Stimulated activated memory B cell treated with anti-CD40 and anti-IgM and Interleukin-4, amounts not matched to agents 10 μg/mL and 1 μg/mL and 100 μg/mL, for 72 hours (primary cell): Measurements from ENCODE around the gene GRN.
"Not testable (repeated sequence)": the region's sequence is repeated elsewhere in the genome, so short reads cannot be mapped to it uniquely, and the experiment has no call there.

Experiments used
- ATAC-seq: fragments of 150-1000 bp; cut with Tn5 transposase; 2 replicates; pipeline ENCODE4 v1.10.0; 2021
- H3K27ac Mint-ChIP-seq: one replicate; pipeline ENCODE4 v1.8.0; 2022; ENCODE audit warnings: mild to moderate bottlenecking, mixed read lengths
- H3K27me3 Mint-ChIP-seq: one replicate; pipeline ENCODE4 v1.8.0; 2022; ENCODE audit warnings: mixed read lengths
- H3K36me3 Mint-ChIP-seq: one replicate; pipeline ENCODE4 v1.8.0; 2022; ENCODE audit warnings: mixed read lengths
- H3K4me1 Mint-ChIP-seq: one replicate; pipeline ENCODE4 v1.8.0; 2022; ENCODE audit warnings: mixed read lengths
- H3K4me3 Mint-ChIP-seq: one replicate; pipeline ENCODE4 v1.8.0; 2022; ENCODE audit warnings: mild to moderate bottlenecking, moderate library complexity, mixed read lengths
- H3K9me3 Mint-ChIP-seq: one replicate; pipeline ENCODE4 v1.8.0; 2022; ENCODE audit warnings: mixed read lengths

GRN gene

DNA sequence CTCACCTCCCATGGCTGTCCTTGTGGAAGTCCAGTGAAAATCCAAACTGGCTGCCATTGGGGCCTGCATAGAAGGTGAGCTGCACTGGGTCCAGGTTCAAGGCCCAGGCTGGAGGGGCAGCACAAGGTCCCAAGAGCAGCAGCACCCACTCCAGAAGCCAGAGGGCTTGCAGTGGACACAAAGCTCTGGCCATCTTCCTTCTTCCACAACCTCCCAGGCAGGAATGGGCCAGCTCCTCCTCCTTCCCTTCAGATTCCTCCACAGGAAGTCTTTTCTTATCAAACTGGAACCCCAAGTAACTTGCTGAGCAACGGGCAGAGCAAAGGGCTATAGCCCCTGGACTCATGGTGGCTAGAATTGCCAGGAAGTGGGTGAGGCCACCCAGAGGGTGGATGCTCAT is 44.2 kb downstream of the GRN start, which contains the start of gene ITGA2B:
ITGA2B (minus strand) TSS at position 369 of the 400 bp plus-strand sequence; CDS start at position 193, 176 bp downstream.
- ATAC-seq, result no peak
- H3K9me3 Mint-ChIP-seq, result peaks cover 5% of the 10 kb centered on the region
- H3K4me1 Mint-ChIP-seq, result peaks cover 32% of the 10 kb centered on the region
- H3K36me3 Mint-ChIP-seq, result no peaks in the 10 kb centered on the region
- no peak within 1 kb of the TSS for H3K27ac Mint-ChIP-seq
- H3K4me3 Mint-ChIP-seq, result no peak within 1 kb of the TSS
- H3K27me3 Mint-ChIP-seq, result peaks cover 47% of the 10 kb centered on the region

DNA sequence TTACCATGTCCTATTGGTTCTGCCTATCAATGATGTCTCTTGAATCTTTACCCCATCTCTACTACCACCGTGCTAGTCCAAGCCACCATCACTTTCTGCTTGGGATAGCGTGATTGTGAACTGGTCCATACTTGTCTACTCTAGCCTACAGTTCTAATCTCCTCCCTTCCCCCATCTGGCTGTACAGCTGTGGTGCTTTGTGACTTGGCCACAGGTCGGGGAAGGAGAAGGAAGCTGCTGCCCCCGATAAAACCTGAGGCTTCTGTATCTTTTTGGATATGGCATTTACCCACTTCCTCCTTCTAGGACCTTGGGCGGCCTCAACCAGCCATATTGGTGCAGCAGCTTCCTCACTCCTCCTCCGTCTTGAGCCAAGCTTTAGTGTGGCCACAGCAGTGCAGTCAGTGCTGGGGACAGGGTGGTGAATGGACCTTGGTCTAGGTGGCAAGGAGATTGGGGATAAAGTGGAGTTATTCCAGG is 44.7 kb downstream of the GRN start:
- peaks cover 27% of the 10 kb centered on the region for H3K4me1 Mint-ChIP-seq
- no peak for ATAC-seq
- H3K9me3 Mint-ChIP-seq, result peaks cover 5% of the 10 kb centered on the region
- no peaks in the 10 kb centered on the region for H3K36me3 Mint-ChIP-seq
- no peak overlapping the region for H3K27ac Mint-ChIP-seq
- H3K27me3 Mint-ChIP-seq, result peaks cover 42% of the 10 kb centered on the region
- no peak overlapping the region for H3K4me3 Mint-ChIP-seq

DNA sequence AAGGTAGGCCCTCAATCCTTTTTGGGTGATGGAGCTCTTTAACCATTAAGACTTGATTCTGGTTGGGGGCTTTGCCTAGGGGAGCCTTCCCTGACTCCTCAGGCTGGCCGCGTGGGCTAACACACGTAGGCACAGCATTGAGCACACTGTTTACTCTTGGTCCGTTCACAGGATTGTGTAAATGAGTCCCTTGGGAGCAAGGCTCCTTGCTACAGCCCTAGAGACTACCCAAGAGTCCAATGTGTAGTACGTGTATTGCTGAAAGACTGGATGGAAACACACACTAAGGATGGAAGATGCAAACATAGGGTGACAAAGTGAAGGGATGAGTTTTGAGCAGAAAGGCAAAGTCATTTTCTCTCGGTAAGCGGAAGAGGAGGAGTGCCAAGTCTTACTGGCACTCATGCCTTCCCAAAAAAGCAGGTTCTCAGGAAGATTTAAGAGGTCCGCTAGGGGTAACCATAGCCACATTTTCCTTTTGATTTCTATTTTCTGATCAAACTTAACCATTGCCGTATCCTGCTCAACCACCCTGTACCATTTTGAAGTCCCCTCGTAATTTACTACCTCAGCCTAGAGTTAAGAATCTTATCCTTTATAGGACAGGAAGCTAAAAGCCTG is 45.3 kb downstream of the GRN start:
- peaks cover 5% of the 10 kb centered on the region for H3K9me3 Mint-ChIP-seq
- no peak for ATAC-seq
- H3K27me3 Mint-ChIP-seq, result peaks cover 37% of the 10 kb centered on the region
- no peaks in the 10 kb centered on the region for H3K36me3 Mint-ChIP-seq
- no peak overlapping the region for H3K4me3 Mint-ChIP-seq
- H3K27ac Mint-ChIP-seq, result no peak overlapping the region
- peaks cover 22% of the 10 kb centered on the region for H3K4me1 Mint-ChIP-seq

DNA sequence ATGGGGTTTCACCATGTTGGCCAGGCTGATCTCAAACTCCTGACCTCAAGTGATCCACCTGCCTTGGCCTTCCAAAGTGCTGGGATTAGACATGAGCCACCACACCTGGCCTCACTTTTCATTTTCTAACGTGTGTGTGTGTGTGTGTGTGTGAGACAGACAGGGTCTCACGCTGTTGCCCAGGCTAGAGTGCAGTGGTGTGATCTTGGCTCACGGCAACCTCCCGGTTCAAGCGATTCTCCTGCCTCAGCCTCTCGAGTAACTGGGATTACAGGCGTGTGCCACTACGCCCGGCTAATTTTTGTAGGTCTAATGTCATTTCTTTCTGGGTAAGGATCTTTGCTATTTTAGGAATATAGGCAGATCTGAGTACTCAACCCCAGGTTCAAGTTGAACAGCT is 49.0 kb downstream of the GRN start:
- peaks cover 12% of the 10 kb centered on the region for H3K4me1 Mint-ChIP-seq
- H3K4me3 Mint-ChIP-seq, H3K9me3 Mint-ChIP-seq, ATAC-seq, H3K27me3 Mint-ChIP-seq, H3K27ac Mint-ChIP-seq: not testable (repeated sequence)
- H3K36me3 Mint-ChIP-seq, result peaks cover 24% of the 10 kb centered on the region

DNA sequence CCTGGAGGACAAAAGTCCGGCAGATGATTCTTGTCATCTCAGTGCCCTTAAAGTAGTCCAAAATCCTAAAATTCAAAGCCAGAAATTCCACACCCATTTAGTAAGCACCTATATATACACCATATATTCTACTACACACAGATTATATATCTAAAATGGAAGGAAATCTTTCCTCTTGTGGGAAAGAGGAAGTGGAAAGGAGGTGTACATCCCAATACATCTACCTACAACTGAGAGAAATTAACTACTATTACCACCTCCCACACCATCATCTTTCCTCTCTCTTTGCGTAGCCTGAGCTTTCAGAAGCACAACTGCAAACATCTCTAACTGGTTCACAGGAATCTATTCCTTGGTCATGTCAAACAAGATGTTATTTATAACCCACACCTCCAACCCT is 49.7 kb downstream of the GRN start:
- Mint-ChIP-seq H3K27ac (no peak overlapping the region), H3K36me3 (peaks cover 32% of the 10 kb centered on the region), H3K4me1 (peaks cover 5% of the 10 kb centered on the region), H3K9me3 (peaks cover 3% of the 10 kb centered on the region), H3K27me3 (peaks cover 2% of the 10 kb centered on the region), H3K4me3 (no peak overlapping the region)
- no peak for ATAC-seq

DNA sequence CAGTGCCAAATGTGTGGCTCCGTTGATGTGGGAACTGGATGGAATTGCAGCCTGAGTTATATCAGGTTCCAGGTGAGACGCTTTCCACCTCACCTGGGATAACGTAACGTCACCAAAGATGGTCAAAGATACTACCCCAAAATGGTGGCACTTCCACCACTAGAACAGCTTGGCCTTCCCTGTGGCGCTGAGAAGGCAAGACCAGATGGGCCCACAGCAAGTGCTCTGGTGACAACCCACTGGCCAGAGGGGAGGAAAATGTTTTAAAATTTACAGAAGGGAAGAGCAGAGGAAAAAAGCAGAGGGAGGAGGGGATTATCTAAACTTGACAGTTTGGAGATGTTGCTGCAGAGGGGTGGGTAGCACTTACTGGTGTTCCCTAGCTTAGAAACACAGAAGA is 51.8 kb downstream of the GRN start:
- Mint-ChIP-seq H3K36me3 (peaks cover 49% of the 10 kb centered on the region), H3K27ac (no peak overlapping the region), H3K9me3 (no peaks in the 10 kb centered on the region), H3K27me3 (no peaks in the 10 kb centered on the region), H3K4me1 (no peaks in the 10 kb centered on the region), H3K4me3 (no peak overlapping the region)
- ATAC-seq, result no peak

DNA sequence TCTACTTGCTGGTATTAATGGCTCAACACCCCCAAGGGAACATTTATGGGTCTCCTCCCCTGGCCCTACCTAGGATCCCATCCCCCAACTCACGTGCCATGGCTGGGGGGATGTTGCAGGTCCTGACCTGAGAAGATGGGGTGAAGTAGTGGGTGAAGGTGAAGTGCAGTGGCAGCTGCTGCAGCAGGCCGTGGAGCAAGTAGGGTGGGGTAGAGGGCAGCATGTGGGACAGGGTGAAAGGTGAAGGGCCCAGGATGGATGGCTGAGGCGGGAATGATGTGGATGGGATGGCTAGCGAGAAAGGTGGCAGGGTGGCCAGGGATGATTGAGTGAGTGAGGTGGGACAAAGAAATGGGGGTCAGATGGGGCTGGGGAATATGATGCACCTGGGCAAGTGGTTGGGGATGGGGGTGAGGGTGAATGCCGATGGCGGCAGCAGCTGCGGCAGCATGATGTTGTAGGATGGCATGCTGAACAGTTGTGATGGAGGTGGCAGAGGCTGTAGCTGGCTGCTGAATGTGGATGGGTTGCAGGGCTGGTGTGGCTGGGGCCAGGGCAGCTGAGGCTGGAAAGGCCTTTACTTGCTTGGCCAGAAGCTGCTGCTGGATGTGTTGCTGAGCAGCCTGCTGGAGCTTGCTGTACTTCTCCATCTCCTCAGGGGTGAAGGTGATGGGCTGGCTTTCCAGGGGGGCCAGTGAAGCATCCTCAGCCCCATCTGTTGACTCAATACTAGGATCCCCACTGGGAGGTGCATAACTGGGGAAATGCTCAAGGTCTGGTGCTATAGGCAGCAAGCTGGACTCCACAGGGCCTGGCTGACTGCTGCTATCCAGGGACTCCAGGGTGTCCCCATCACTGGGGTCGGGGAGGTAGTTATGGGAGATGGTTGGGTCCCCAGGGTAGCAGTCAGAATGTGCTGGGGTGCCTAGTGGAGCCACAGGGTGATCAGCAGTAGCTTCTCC is 52.7 kb downstream of the GRN start:
- no peak overlapping the region for H3K4me3 Mint-ChIP-seq
- no peak for ATAC-seq
- H3K4me1 Mint-ChIP-seq, result peaks cover 3% of the 10 kb centered on the region
- no peaks in the 10 kb centered on the region for H3K9me3 Mint-ChIP-seq
- peaks cover 53% of the 10 kb centered on the region for H3K36me3 Mint-ChIP-seq
- H3K27ac Mint-ChIP-seq, result no peak overlapping the region
- H3K27me3 Mint-ChIP-seq, result no peaks in the 10 kb centered on the region

DNA sequence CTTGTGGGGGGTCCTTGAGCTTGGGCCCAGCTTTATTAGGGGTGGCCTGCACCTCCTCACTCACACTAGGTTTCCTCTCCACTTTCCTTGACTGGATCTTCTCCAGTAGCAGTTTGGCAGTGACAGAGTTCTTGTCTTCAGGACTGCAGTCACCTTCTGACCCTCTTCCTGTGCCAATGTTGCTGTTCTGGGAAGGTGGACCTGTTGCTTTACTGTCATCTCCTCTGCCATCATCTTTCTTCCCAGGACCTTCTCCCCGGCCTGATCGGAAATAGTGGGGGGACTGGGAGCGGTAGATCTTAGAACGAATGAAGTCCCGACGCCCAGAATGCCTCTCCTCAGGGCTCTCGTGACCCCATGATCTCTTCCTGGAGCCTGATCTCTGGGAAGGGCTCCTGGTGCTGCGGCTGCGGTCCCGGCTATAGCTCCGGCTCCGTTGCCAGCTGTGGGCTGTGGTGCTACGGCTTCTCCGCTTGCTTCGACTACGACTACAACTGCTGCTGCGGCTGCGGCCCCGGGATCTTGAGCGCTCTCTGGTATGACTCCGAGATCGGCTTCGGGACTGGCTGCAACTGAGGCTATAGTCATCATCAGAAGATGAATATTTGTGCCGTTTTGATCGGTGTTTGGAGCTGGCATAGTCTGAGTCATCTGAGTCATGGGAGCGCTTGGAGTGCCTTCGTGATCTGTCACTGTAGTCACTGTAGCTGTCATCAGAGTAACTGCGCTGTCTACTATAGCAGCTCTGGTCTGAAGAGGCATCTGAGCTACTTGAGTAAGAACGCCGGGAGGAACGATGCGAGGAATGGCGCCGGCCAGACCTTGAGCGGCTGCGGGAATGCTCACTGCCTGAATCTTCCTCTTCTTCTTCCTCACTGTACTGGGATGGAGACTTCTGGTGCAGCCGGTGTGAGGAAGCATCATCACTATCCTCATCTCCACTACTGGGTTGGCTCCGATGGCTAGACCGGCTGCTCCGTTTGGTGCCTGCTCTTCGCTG is 53.9 kb downstream of the GRN start:
- Mint-ChIP-seq H3K27me3 (no peaks in the 10 kb centered on the region), H3K36me3 (peaks cover 64% of the 10 kb centered on the region), H3K9me3 (no peaks in the 10 kb centered on the region), H3K4me1 (peaks cover 14% of the 10 kb centered on the region), H3K27ac (no peak overlapping the region), H3K4me3 (no peak overlapping the region)
- ATAC-seq, result no peak

DNA sequence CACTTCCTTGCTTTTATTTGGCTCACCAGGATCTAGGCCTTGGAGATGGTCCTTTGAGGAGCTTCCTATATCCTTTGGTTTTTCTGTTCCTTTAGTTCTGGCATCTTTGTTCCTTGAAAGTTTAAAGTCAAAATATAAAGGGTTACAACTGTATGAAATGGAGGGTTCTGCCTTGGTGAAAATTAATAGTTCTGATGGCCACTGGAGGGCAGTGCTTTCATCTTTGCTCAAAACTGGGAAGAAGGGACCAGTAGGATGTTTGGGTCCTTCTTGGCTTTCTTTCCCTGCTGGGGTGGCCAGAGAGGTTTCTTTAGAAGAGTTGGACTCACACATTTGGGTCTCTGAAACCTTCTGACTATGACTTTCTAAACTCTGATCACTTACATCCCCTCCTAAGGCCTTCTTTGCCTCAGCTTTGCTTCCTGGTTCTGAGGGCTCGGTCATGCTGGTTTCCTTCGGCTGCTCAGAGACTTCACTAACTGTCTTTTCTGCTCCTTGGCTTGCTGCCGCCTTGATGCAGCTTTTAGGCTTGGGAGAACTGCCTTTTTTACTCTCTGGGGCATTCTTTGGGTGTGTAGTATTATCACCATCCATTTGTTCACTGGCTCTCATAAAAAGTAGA is 55.2 kb downstream of the GRN start:
- Mint-ChIP-seq H3K27ac (no peak overlapping the region), H3K4me3 (no peak overlapping the region), H3K9me3 (no peaks in the 10 kb centered on the region), H3K27me3 (no peaks in the 10 kb centered on the region), H3K4me1 (peaks cover 14% of the 10 kb centered on the region), H3K36me3 (peaks cover 70% of the 10 kb centered on the region)
- ATAC-seq, result no peak
